NK-92 (cell line): ENCODE data around the gene C1QL4.

Experiments used
- DNase-seq: peaks from one replicate; lab custom pipeline; 2025; ENCODE audit not compliant: unreplicated experiment; lab: John Stamatoyannopoulos, UW

C1QL4 gene

GRCh38 chr12:49348781-49349180 is 11.8 kb upstream of the C1QL4 start:
- no peak for DNase-seq

- DNase-seq, result no peak
These were observed 10.6 kb upstream of the C1QL4 start for GRCh38 chr12:49347311-49348193.

- DNase-seq, result no peak
These were observed 9.8 kb upstream of the C1QL4 start, which contains the start of gene DNAJC22 for GRCh38 chr12:49346659-49347310. DNAJC22 (plus strand) TSS chr12:49346888; CDS start chr12:49348873, 1,985 bp downstream.

GRCh38 chr12:49345825-49346658 is 9.1 kb upstream of the C1QL4 start:
- no peak for DNase-seq

GRCh38 chr12:49345051-49345824 is 8.2 kb upstream of the C1QL4 start:
- no peak for DNase-seq

GRCh38 chr12:49344486-49345050 is 7.6 kb upstream of the C1QL4 start:
- DNase-seq, result no peak

- DNase-seq, result no peak
These were observed 6.1 kb upstream of the C1QL4 start for GRCh38 chr12:49342914-49343731.

- no peak for DNase-seq
These were observed 5.3 kb upstream of the C1QL4 start for GRCh38 chr12:49342066-49342913.

GRCh38 chr12:49341777-49342065 is 4.7 kb upstream of the C1QL4 start:
- no peak for DNase-seq

- DNase-seq, result no peak
These were observed 4.2 kb upstream of the C1QL4 start for GRCh38 chr12:49340971-49341776.

GRCh38 chr12:49340095-49340870 is 3.3 kb upstream of the C1QL4 start:
- DNase-seq, result no peak

- no peak for DNase-seq
These were observed 2.5 kb upstream of the C1QL4 start for GRCh38 chr12:49339464-49339861.

GRCh38 chr12:49338830-49339463 is 2.0 kb upstream of the C1QL4 start:
- no peak for DNase-seq

- no peak for DNase-seq
These were observed 888 bp downstream of the C1QL4 start for GRCh38 chr12:49335955-49336644.

GRCh38 chr12:49335118-49335954 is 1.7 kb downstream of the C1QL4 start:
- DNase-seq, result no peak
